Bronchial epithelial cell (primary cell): ENCODE measurements around the gene CARD10. TPM values are rescaled to one million over a fixed set of nuclear protein-coding genes. Genes with fewer than 3 reads are reported as not detected.
A peak's percentile ranks its signal among the peaks of the same experiment; 100 is the strongest.

ENCODE experiments used
- DNase-seq: peaks from one replicate; pipeline ENCODE4 v3.0.0-alpha.2; 2010; ENCODE audit warnings: low read depth
- FAIRE-seq: peaks from 2 replicates; lab custom pipeline; 2011; peaks lifted over from hg19 to GRCh38; lab: Jason Lieb, UNC
- H3K27me3 ChIP-seq: 2 replicates; pipeline ENCODE4 v1.5.1; 2011; ENCODE audit warnings: low read length; ENCODE audit not compliant: control insufficient read depth, insufficient read depth
- H3K36me3 ChIP-seq: 2 replicates; pipeline ENCODE4 v1.5.1; 2011; ENCODE audit warnings: low read length; ENCODE audit not compliant: control insufficient read depth, insufficient read depth
- H3K4me3 ChIP-seq: 2 replicates; pipeline ENCODE4 v1.5.1; 2011; ENCODE audit warnings: mild to moderate bottlenecking, low read depth, low read length, control low read depth
- CTCF ChIP-seq: IDR thresholded peaks from 2 replicates; pipeline ENCODE4 v1.5.1; 2011; ENCODE audit warnings: mild to moderate bottlenecking, moderate library complexity, low read length, control low read depth, inconsistent platforms; ENCODE audit not compliant: insufficient read depth, severe bottlenecking
- total RNA-seq: library from RNA; depleted of rRNA; stranded (reverse); fragments of >200 nt; gene quantifications from 2 replicates; pipeline ENCODE4 v1.2.1, GENCODE V29; 2014

The CARD10 gene
- total RNA-seq, 1 donor from 2014 or later = 14.2 TPM

DNA sequence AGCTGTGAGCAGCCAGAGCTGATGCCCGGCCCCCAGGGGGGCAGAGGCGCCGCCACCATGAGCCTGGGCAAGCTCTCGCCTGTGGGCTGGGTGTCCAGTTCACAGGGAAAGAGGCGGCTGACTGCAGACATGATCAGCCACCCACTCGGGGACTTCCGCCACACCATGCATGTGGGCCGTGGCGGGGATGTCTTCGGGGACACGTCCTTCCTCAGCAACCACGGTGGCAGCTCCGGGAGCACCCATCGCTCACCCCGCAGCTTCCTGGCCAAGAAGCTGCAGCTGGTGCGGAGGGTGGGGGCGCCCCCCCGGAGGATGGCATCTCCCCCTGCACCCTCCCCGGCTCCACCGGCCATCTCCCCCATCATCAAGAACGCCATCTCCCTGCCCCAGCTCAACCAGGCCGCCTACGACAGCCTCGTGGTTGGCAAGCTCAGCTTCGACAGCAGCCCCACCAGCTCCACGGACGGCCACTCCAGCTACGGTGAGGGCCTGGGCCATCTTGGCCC, 47.2 kb upstream of the CARD10 start:
- H3K36me3 ChIP-seq = peaks cover 20% of the 10 kb centered on the region
- no peak for DNase-seq
- no peaks in the 10 kb centered on the region for H3K27me3 ChIP-seq
- no peak for TF ChIP-seq CTCF
- no peak overlapping the region for H3K4me3 ChIP-seq
- no peak for FAIRE-seq

GRCh38 chr22:37565830-37566229, 46.6 kb upstream of the CARD10 start:
- Histone ChIP-seq H3K36me3 (peaks cover 20% of the 10 kb centered on the region), H3K27me3 (no peaks in the 10 kb centered on the region), H3K4me3 (no peak overlapping the region)
- DNase-seq (no peak), FAIRE-seq (no peak)
- TF ChIP-seq CTCF = no peak

DNA sequence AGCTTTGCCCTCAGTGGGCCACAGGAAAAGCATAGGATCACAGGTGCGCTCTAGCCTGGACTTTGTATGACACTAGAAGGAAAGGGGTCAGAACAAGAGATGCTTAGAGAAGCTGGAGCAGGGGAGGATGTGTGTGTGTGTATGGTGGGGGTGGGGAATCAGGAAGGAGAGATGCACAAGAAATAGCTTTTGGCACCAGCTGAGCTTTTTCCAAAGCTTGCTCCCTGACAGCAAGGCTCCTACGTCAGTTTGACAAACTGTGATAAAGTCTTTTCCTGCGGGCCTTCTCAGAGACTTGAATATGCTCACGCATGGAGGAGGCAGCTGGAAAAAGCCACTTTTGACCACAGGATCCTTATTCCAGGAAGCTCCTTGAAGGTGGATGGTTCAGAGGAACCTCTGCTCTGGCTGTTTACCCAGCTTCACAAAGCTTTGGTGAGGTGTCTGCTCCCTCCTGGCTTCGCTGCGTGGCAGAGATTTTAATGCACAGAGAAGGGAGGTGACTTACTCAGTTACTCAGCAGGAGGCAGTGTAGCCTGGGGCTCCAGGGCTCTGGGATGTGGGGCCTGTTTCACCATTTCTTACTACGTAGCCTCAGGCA, 45.0 kb upstream of the CARD10 start:
- Histone ChIP-seq H3K4me3 (no peak overlapping the region), H3K27me3 (no peaks in the 10 kb centered on the region), H3K36me3 (peaks cover 20% of the 10 kb centered on the region)
- FAIRE-seq = peak; percentile 97
- no peak for DNase-seq
- no peak for TF ChIP-seq CTCF

GRCh38 chr22:37563153-37564081, 44.2 kb upstream of the CARD10 start:
- H3K27me3 ChIP-seq = no peaks in the 10 kb centered on the region
- DNase-seq (peak; percentile 90), FAIRE-seq (peak; percentile 85)
- no peak for TF ChIP-seq CTCF
- H3K36me3 ChIP-seq = peaks cover 18% of the 10 kb centered on the region
- no peak overlapping the region for H3K4me3 ChIP-seq

DNA sequence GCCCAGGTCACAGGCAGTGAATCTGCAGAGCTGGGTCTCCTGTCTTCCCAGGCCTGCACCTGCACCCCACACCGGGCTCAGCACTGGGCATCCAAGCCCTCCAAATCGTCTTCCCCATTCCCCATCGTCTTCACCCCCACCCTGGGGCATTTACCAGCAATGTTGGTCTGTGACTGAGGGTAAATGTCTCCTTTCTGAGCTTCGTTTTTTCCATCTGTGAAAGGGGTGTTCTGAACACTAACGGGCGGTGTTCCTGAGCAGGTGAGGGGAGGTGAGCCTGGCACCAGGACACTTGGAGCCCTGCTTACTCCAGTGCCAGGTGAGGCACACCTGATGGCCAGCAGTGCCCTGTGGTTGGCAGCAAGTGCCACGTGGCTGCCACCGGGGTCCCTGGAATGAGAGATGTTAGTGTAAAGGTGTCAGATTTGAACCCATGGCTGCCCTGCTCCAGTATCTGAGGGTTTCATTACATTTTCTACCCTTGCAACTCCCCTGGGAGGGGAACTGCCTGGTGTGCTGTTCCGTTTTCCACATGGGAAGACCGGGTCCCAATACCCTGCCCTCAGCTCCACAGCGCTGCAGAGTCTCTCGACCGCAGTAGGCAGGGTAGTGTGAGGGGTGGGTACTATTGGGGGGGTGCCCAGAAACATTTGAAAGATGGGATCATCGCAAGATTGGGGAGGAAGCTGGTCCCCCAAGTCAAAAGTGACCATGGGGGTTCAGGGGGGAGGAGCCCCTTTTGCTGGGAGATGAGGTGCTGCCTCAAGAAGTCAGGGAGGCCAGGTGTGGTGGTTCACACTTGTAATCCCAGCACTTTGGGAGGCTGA, 43.0 kb upstream of the CARD10 start:
- peaks cover 14% of the 10 kb centered on the region for H3K36me3 ChIP-seq
- H3K27me3 ChIP-seq = no peaks in the 10 kb centered on the region
- no peak for TF ChIP-seq CTCF
- DNase-seq (no peak), FAIRE-seq (no peak)
- peak overlapping the region; percentile 88 for H3K4me3 ChIP-seq
